NOMO-1 treated with DMSO at 0.1 percent for 48 hours (cell line): Measurements from ENCODE around the gene PIGT.

ENCODE experiments used
- DNase-seq: peaks from one replicate; lab custom pipeline; 2025; ENCODE audit not compliant: unreplicated experiment; lab: John Stamatoyannopoulos, UW

The PIGT gene

DNA sequence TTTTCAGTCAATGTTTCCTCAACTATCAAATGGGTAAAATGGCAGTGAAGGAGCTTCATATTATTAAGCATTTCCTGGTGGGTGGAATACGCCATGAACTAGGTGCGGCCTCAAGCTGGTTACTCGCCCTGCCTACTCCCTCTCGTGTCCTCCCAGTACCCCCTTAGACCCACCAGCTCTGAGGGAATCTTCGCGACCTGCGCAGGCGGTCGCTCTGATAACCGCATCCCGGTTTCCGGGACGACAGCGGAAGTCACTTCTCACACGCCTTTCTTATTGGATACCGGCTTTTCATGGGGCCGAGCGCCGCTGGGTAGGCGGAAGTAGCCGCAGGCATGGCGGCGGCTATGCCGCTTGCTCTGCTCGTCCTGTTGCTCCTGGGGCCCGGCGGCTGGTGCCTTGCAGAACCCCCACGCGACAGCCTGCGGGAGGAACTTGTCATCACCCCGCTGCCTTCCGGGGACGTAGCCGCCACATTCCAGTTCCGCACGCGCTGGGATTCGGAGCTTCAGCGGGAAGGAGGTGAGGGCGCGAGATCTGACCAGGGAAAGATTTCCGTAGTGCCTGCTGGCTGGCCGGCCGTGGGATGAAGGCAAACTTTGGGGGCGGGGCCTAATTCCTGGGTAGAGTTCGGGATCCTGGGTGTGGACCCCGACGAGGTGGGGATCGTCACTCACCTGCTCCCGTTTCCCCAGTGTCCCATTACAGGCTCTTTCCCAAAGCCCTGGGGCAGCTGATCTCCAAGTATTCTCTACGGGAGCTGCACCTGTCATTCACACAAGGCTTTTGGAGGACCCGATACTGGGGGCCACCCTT lies at the start of gene PIGT:
TSS of gene PIGT (plus strand) at position 320 of the 816 bp plus-strand sequence. CDS start at position 336, 16 bp downstream.
- peak; percentile 85 for DNase-seq

DNA sequence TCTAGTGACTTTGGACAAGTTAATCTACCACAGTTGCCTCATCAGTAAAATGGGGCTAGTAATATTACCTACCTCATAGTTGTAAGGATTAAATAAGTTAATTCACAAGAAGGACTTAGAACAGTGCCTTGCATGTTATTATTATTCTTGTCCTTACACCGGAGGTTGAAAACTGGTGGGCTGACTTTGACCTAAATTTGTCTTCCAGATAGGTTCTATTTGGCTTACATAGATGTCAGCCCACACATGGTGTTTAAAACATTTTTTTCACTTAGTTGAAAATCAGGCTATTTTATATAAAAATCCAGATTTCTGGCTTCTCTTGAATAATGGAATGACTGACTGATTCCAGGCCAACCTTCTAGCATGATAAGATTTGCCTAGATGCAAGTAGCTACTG lies 49.7 kb upstream of the PIGT start:
- DNase-seq: no peak

DNA sequence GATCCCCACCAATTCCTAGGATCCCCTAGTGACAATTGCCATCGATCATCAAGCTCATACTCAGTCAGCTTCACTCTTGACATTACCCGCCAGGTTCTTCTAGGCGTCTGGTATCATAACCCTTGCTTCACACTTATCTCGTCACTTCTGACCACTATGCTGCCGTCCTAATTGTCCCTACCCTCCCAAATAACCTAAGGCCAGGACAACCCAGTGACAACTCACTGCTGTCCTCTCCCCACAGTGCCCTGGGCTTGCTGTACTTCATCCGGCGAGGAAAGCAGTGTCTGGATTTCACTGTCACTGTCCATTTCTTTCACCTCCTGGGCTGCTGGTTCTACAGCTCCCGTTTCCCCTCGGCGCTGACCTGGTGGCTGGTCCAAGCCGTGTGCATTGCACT lies 49.3 kb upstream of the PIGT start:
- no peak for DNase-seq

DNA sequence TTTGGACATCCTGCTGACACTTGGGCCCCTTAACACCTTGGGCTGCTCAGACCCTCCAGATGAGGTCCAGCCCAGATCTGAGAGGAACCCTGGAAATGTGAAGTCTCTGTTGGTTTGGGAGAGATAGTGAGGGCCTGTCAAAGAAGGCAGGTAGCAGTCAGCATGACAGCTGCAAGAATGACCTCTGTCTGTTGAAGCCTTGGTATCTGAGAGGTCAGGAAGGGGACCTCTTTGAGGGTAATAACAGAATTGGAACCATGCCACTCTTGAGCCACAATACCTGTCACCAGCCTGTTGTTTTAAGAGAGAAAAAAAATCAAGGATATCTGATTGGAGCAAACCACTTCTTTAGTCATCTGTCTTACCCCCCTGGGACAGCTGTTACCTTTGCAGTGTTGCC lies 48.8 kb upstream of the PIGT start:
- no peak for DNase-seq

DNA sequence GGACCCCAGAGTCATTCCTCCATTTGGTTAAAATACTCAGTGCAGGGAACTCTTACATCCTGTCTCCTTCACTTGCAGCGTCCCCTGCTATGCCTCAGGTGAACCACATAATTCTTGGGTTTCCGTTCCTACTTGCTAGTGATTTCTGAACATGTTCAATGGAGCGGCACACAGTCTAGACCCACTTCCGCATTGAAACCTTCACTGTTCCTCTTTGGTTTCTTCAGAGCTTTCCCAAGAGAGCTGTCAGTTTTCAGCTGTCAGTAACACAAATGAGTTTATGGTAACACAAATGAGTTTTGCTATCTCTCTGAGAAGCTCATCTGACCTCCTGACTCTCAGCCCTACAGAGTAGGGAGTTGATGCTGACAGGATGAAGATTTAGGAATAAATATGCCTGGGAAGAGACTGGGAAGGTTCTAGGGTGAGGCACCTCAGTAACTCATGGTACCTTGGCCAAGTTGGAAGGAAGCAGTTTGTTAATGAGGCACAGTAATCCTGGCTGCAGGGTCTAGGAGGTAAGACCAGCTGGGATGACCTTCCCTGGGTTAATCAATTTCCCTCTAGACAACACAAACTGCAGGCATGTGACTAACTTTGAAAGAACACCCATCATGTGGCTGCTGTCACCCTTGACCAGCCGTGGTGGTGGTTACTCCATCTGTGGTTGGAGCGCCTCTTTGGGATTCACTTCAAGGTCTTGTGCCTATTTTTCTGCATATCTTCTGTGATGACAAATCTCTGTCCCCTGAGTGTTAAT lies 47.5 kb upstream of the PIGT start:
- peak; percentile 96 for DNase-seq

DNA sequence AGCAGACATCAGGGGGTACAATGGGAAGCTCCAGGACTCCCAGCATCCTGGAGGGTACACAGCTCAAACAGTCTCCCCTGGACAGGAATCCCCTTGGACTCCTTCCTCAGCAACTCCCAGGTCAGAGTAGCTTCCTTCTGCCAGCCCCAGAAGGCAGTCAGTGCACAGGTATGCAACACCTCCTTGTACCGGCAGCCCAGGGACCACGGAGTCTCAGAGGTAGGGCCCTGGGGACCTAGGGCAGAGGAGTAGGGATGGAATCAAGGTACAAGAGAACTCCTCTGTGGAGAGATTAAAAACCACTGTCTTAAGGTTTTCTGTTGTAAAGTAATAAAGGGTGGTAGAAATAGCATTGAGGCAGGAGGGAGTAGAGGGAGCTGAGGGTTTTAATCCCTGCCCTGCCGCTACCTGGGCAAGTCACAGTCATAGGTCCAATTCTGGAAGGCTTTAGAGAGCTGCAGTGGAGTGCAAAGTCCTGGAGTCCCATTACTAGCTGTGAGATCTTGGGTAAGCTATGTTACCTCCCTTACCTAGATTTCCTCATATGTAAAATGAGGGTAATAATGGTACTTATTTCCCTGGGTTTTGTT lies 45.3 kb upstream of the PIGT start:
- no peak for DNase-seq

DNA sequence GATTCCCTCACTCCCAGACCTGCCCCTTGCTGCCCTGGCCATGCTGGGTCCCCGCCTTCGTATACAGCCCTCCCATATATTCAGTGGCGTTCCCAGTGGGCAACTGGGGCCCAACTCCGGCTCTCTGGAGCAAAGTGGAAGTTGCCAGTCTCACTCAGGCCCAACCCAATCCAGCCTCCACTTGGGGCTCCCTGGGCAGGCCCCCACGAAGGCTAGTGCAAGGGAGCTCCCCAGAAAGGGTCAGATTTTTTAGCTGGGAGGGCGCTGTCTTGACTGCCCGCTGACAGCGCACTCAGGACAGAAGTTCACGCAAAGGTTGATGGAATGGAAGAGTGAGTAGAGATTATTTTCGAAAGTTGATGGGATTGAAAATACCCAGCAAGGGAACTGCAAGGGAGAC lies 43.7 kb upstream of the PIGT start:
- no peak for DNase-seq

DNA sequence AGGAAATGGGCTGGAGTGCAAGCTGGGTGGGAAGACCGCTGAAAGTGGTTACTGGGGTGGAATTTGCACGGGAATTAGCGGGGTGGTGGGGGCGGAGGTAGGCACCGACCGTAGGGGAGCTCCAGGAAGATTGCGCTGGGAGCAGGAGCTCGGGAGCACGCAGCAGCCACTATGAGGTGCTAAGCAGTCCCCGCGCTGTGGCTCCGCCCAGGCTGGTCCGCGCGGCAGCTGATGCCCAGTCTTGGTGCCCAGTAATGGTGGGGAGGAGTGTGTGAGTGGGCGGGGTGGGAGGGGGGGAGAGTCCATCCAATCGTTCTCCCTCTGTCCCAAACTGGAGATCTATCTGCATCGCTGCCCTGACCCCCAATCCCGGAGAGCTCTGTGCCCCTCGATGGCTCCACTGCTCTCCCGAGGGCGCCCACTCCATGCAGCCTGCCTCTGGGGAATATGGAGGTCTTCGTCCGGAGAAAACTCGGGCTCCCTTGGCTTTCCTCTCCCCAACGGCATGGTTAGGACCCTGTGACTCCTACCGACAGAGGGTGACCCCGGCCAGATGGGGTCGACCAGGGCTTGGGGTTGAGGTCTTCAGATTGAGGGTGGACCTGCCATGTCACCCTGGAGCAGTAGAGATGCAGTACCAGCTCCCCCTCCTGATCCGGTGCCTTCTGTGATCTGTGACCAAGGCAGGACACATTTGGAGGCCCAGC lies 43.1 kb upstream of the PIGT start:
- no peak for DNase-seq

DNA sequence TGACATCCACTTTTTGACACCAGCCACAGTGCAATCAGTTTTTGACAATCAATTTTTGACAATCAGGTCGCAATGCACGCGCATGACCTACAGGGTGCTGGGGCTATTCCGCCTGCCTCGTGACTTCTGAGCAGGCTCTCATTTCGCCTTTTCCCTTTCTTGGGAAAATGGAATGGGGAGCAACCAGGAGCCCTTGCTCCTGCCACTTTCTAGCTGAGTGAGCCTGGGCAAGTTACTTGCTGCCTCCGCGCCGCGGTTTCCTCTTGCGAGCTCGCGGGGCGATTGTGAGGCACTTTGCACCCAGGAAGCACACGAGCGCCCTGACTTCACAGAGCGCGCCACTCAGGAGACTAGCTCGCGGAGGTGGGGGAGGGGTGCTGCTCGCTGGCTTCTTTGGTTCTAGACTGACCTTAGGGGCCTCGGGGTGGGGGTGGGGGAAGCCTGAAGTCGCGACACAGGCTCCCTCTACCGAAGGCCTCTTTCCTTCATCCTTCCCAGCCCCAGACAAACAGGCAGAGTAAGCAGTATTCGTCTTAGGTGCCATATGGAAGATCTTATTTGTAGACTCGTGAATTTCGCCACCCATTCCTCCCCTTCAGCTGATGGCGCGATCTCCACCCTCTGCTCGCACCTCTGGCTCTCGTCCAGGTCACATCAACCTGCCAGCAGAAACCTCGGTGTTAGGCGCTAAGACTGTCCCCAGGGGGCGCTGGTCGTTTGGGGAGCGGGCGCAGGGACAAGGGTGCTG lies 42.4 kb upstream of the PIGT start:
- peak; percentile 79 for DNase-seq

DNA sequence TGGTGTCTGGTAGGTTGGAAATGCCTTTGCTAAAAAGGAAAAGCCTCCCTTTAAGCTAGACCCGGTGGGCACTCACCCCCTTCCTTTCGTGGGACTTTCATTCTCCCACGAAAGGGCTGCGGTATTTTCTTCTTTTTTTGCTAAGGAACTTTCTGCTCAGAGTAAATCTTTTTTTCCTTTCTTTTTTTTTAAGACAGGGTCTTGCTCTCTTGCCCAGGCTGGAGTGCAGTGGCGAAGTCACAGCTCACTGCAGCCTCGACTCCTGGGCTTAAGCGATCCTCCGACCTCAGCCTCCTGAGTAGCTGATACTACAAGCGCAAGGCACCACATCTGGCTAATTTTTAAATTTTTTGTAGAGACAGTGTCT lies 41.9 kb upstream of the PIGT start:
- no peak for DNase-seq

DNA sequence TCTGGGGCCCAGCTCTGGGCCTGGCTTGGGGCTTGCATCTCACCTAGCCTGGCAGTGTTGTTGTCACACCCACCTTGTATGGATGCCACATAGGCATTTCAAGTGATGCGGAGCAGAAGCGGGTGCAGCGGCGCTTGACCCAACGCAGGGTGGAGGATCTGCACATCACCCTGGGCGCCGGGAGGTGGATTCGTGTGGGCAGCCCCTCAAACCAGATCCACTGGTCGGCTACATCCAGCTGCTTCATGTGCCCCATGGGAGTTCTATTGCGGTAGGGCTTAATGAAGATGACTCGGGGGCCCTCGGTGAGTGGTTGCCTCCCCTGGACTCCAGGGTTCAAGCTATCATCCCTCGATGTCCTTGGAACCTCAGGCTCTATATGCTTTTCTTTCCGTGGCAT lies 41.0 kb upstream of the PIGT start:
- DNase-seq: no peak

DNA sequence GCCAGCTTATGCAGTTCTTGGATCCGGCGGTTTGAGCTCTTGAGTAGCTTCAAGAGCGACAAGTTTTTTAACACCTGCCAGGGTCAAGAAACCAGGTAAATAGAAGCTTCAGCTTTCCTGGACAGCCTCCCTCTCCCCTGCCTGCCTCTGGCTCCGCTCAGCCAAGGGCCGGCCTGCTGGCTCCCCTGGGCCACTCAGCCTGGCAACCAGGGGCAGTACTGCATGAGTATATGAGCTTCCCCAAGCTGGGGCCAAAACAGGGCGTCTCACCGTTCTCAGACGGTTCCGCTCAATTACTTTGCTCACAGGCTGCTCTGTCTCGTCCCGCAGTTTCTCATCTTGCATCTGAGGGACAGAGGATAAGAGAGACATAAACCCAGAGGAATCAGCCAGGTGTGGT lies 38.7 kb upstream of the PIGT start:
- no peak for DNase-seq

DNA sequence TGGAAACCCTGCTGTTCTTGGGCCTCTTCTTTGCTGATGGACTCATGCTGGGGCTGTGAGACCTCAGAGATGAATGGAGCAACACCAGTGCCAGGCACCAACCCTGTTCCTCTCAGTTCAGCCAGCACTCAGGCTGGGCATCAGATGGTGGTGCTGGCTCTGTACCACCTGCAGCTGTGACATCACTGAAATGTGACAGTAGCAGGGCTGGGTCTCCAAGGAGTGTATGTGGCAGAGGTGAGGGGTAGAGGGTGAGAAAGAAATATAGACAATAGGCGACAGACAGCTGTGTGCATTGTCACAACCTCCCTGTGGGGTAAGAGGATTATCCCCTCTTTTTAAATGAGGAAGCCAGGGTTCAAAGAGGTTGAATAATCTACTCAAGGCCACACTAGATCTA lies 37.8 kb upstream of the PIGT start, which contains the start of gene TP53TG5:
TSS of gene TP53TG5 (minus strand) at position 135 of the 400 bp plus-strand sequence. CDS start at position 46, 89 bp downstream.
- DNase-seq: no peak

DNA sequence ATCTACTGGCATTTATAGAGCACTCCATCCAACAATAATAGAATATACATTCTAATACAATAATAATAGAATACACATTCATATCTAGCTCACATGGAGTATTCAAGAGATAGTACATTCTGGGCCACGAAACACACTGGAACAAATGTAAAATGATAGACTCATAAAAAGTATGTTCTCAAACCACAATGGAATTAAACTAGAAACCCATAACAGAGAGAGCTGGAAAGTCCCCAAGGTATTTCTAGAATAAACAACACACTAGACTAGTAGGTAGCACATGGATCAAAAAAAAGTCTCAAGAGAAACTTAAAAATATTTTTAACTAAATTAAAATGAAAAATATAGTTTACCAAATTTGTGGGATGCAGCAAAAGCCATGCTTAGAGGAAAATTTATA lies 28.7 kb upstream of the PIGT start:
- no peak for DNase-seq

DNA sequence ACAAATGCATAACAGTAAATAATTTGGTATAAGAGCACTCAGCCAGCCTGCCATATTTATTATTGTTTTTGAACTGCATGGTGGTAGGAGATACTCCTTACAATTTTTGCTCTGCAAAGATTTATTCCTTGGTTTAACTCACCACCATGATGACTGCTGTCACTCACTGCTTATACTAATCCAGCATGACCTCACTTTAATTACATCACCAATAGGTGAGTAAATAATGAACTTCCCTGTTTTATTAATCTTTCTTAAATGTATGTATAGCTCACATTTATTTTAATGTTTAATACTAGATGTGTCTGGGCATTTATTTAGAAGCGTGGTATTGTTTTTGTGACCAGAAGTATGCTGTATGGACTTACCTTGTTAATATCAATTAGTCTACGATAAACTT lies 25.0 kb upstream of the PIGT start:
- no peak for DNase-seq

DNA sequence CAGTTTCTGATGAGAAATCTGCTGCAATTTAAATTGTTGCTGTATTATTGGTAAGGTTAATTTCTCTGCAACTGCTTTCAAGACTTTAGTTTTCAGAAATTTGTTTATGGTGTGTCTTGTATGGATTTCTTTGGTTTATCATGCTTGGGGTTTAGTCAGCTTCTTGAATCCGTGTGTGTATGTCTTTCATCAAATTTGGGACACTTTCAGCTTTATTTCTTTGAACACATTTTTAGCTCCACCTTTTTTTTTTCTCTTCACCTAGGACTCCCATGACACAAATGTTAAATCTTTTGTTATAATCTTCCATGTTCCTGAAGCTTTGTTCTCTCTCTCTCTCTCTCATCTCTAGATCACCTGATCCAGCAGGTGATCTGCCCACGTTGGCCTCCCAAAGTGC lies 24.4 kb upstream of the PIGT start:
- no peak for DNase-seq

DNA sequence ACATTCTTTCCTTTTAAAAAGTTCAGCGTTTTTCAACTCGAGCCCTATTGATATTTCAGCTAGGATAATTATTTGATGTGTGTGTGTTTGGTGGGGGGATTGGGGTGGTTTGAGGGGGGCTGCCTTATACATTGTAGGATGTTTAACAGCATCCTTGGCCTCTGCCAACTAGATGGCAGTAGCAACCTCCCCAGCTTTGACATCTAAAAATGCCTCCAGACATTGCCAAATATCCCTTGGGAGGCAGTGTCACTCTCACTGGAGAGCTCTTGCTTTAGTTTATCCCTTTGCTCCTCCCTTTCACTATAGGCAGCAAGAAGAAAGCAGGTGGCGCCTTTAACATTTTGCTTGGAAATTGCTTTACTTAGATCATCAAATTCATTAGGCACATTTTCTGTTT lies 23.2 kb upstream of the PIGT start:
- DNase-seq: no peak

DNA sequence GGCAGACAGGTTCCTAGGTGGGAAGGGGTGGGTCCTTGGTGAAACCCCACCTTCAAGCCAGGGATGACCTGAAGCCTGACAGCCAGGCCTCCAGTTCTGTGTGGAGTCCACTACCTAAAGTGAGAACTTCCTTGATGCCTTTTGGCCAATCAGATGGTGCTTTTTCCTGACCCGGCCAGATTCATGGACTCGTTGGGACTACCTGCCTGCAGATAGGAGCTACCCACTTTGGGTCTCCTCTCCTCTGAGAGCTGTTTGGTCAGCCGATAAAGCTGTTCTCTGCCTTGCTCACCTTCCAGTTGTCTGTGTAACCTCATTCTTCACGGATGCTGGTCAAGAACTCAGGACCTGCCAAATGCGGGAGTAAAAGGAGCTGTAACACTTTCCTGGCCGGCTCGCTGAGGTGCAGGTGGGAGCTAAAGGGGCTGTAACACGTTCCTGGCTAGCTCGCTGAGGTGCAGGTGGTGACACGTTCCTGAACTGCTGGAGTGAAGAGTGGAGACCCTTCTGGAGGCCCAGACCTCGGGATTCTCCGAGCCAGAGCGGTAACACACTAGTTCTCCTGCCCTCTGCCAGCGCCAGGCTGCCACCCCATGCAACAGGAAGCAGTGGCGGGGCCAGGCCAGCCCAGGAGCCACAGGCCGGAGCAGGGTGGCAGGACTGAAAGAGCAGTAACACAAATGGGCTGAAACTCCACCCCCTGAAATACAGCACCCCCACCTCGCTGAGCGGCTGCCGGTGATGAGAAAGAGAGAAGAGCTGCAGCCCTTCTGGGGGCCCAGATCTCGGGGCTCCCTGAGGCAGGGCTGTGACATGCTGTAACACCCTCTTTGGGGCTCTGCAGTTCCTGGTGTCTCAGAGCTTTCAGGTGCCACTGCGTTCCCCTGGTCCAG lies 21.5 kb upstream of the PIGT start:
- DNase-seq: no peak

DNA sequence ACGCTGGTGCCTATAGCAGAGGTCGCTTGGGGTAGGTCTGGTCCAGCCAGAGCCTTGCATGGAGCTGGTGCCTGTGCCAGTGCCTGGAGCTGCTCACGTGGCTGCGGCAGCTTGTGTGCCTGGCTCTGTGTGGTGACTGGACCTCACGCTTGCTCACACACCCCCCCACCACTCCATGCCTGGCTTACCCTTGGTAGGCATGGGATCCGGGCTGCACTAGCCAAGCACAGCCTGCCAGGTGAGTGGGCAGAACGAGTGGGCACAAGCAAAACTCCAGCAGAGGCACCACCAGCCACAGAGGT lies 20.9 kb upstream of the PIGT start:
- DNase-seq: no peak

DNA sequence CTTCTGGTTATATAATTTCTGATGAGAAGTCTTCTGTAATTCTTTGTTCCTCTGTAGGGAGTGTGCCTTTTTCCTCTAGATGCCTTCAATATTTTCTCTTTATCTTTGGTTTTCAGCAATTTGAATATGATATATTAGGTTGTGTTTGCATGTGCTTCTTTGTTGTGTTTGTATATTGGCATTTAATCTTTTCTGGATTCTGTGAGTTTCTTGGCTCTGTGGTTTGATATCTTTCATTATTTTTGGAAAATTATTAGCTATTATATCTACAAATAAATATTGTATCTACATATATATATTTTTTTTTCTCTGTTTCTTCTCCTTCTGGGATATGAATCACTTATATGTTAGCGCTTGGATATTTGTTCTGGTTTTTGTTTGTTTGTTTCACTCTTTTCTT lies 16.9 kb upstream of the PIGT start:
- no peak for DNase-seq
